IPS-NIHi7 (cell line): Measurements from ENCODE around the gene PTS.
A peak's percentile ranks its signal among the peaks of the same experiment; 100 is the strongest.
"Not testable (repeated sequence)": the region's sequence is repeated elsewhere in the genome, so short reads cannot be mapped to it uniquely, and the experiment has no call there.

ENCODE experiments used
- DNase-seq: peaks from one replicate; pipeline ENCODE4 v3.0.0; 2012; ENCODE audit warnings: mixed read lengths; ENCODE audit errors: extremely low spot score

PTS gene

DNA sequence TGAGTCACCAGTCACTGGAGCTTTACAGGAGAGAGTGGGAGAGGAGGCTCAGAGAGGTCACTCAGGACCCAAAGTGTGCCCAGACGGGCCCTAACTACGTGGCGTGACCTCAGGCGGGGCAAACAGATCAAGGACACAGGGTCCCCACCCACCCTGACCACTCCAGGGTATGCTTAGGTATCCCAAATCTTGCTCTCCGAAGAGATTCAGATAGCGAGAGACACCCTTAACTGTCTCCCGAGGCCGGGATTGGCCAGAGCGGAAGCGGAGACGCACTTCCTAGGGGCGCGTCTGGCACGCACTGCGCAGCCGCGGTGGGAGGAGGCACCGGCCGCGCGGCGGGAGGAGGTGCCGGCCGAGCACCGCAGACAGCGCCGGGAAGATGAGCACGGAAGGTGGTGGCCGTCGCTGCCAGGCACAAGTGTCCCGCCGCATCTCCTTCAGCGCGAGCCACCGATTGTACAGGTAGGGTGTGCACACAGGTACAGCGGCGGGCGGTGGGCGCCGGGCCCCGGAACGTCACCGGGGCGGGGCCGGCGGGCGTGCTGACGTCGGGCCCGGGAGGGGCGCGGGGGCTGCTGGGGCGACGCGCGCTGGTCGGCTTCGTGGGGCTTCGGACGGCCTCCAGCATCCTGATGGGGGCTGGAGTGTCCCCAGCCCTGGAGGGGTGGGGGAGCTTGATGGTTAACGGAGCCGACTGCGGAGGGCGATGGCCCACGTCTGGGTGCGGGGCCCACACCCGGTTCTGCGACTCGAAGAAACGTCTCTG, at the start of gene PTS:
TSS of gene PTS (plus strand) at position 367 of the 769 bp plus-strand sequence. CDS start at position 383, 16 bp downstream.
- DNase-seq, result peak; percentile 99

- no peak for DNase-seq
Observed at GRCh38 chr11:112177589-112177988, 48.6 kb upstream of the PTS start.

GRCh38 chr11:112178428-112178827, 47.8 kb upstream of the PTS start:
- DNase-seq, result no peak

DNA sequence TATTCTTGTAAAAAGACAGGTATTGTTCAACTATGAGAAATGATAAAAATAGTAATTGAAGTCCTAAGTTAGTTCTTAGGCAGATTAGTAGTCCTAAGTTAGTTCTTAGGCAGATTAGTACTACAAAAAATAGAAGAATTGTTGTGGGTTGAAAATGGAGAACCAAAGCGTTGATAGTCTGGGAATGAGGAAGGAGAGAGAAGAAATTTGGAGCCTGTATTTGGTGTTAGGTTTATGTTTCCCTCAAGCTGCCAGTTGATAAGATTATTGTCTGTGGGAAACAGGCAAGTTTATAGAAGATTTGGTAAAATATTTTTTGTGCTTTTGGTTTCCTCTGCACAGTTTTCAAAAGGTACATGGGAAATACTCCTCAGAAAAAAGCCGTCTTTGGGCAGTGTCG, 47.3 kb upstream of the PTS start:
- no peak for DNase-seq

DNA sequence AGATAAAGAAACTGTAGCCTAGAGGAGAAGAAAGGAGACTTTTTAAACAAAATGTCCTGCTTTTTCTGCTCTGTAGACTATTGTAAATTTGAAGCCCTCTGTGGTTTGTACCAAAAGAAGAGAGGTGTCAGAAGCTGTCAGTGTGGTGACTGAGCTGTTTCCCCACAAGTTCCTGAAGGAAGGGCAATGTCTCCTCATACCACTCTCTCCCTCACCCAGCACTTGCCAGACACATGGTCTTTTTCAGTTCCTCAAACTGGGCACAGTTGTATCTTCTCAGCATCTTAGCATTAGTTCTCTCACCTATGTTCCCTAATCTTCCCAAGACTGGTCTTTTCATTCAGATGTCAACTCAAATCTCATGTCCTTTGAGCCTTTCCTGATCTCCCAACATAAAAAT, 46.6 kb upstream of the PTS start:
- no peak for DNase-seq

GRCh38 chr11:112182867-112183266, 43.4 kb upstream of the PTS start:
- DNase-seq, result no peak

DNA sequence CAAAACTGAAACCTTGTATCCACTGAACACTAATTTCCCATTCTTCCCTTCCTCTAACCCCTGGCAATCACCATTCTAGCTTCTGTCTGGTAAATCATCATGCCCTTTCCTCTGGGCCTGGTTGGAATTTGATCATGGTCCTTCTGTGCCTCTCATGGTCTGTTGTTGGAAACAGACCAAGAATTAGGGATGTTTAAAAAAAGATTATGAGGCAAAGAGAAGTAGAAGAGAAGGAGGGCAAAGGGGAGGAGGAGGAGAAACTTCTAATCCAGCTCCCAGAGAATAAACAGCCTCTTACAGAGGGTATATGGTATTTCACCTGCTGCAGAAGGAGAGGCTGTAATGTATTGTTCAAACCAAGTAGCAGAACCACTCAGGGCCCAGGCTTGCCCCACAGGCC, 40.3 kb upstream of the PTS start:
- DNase-seq, result no peak

DNA sequence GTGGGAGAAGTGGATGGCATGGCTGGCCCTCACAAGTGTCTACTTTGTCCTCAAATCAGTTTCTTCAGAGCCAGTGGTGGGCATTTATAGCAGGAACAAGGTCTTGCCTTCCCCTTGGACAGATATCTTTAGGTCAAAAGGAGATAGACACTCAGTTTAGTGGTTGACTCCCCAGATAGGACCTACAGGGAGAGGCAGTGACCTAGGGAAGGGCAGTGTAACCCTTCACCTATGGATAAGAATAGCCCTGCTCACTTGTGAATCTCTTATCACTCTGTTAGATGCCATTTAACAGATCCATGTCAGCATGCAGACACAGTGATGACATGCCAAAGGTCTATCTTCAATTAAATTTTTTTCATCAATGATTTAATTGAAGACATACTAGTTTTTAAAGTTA, 39.9 kb upstream of the PTS start:
- DNase-seq, result no peak

GRCh38 chr11:112195113-112195512, 31.1 kb upstream of the PTS start:
- not testable (repeated sequence) for DNase-seq

- no peak for DNase-seq
Observed at GRCh38 chr11:112195951-112196351, 30.3 kb upstream of the PTS start.

DNA sequence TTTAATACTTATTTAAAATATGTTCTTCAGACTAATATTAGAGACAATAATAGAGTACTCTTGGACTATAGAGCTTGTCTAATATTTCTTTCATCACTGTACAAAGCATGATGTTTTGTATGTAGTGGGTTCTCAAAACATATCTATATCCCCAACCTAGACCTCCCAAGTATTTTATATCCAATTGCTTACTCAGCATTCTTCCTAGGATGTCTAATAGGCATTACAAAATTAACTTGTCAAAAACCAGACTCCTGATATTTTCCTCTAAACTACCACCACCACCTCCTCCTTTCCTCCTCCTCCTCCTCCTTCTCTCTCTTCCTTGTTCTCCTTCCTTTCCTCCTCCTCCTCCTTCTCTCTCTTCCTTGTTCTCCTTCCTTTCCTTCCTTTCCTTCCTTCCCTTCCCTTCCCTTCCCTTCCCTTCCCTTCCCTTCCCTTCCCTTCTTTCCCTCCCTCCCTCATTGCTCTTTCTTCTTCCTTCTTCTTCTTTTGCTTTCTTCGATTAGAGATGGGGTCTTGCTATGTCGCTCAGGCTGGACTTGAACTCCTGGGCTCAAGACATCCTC, 29.6 kb upstream of the PTS start:
- no peak for DNase-seq

GRCh38 chr11:112199101-112199500, 27.1 kb upstream of the PTS start:
- not testable (repeated sequence) for DNase-seq

DNA sequence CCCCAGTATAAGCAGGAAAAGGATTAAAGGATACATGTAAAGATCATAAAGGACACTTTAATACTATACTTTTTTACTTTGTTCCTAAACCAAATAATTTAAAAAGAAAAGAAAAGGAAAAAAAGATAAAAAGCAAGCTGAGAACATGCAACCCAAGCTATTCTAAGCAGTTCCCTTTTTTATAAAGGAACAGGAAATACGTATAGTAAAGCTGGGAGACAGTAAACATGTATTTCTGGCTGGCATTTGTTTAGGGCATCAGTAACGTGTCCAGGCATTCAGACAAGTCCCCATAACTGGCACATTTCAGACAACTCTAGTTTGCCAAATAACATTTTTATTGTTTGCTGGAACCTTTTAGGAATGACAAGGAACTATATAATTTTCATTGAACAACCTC, 26.0 kb upstream of the PTS start:
- no peak for DNase-seq

- no peak for DNase-seq
Observed at GRCh38 chr11:112206071-112206470, 20.2 kb upstream of the PTS start.

- DNase-seq, result no peak
Observed at GRCh38 chr11:112210890-112211289, 15.3 kb upstream of the PTS start.

DNA sequence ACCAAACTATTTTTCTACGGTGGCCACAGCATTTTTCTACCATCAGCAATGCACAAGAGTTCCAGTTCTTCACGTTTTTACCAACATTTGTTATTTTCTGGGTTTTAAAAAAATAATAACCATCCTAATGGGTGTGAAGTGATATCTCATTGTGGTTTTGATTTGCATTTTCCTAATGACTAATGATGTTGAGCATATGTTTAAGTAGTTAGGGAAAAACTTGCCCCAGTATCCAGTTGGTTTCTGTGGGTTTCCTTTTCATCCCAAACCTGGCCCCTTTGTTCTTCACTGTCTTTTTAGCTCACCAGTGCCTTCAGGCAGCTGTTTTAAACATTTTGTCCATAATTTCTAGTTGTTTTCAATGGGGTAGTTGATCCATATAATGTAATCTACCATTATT, 14.7 kb upstream of the PTS start:
- no peak for DNase-seq

GRCh38 chr11:112212290-112212689, 13.9 kb upstream of the PTS start:
- DNase-seq, result no peak

DNA sequence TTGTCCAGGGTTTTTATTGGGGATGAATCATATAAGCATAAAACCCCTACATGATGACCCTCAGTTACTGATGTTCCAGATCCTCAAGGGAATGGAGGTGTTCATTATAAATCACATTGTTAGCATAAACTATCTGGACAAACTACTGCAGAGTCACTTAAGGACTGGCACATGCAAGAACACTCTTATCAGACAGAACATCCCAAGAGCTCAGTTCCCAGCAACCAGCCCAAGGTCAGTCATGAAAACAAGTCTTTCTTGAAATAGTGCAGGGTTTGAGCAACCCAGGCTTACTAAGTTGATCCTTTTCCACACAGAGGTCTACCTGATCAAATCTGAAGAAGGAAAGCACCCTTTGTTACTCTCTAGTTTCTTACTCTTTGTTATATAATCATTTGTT, 13.5 kb upstream of the PTS start:
- no peak for DNase-seq

GRCh38 chr11:112213753-112214152, 12.5 kb upstream of the PTS start:
- DNase-seq, result no peak

DNA sequence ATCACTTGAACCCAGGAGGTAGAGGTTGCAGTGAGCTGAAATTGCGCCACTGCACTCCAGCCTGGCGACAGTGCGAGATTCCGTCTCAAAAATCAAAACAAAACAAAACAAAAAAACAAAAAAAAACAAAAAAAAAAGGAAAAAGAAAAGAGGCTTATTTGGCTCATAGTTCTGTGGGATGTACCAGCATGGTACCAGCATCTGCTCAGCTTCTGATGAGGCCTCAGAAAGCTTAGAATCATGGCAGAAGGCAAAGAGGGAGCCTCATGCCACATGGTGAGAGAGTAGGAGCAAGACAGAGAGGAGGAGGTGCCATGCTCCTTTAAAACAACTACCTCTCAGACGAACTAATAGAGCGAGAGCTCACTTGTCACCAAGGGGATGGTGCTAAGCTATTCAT, 10.6 kb upstream of the PTS start:
- DNase-seq, result no peak

DNA sequence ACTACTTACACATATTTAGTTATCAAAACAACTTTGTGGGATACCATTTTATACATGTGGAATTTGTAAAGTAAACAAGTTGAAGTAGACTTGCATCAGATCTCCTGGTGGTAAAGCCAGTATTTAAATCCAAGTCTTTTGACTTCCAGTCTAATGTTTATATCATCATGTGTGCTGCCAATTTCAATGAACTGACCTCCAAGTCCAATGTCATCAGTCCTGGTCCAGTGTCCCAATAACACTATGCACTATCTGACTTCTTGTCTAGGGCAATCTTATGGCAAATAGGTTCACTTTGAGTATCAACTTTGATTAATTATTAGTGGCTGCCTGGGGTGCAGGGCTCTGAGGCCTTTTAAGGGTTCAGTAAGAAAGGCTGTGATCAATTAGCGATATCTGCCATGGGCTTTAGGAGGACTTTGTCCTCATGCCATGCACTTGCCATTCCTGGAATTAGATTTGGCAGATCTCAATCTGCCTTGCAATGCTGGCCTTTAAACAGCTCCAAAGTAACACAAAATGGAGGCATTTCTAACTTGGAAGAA, 9.6 kb upstream of the PTS start:
- DNase-seq, result no peak

GRCh38 chr11:112219476-112220232, 6.6 kb upstream of the PTS start:
- peak; percentile 76 for DNase-seq
